ENCODE results near the gene PNMA6F. TPM values are rescaled to one million over a fixed set of nuclear protein-coding genes. Genes with fewer than 3 reads are reported as not detected.
"Not testable (repeated sequence)": the region's sequence is repeated elsewhere in the genome, so short reads cannot be mapped to it uniquely, and the experiment has no call there.

PNMA6F gene
- total and polyA plus RNA-seq, 8 donors = not detected

GRCh38 chrX:153302796-153303195, 18.8 kb downstream of the PNMA6F start:
- TF ChIP-seq POLR2A (IDR thresholded peaks at IDR 0.05) (no peak), POLR2AphosphoS5 (IDR thresholded peaks at IDR 0.05) (no peak), CTCF (IDR thresholded peaks at IDR 0.05) (no peak), EP300 (IDR thresholded peaks at IDR 0.05) (no peak)
- no peak for DNase-seq
- Histone ChIP-seq H3K36me3 (no peaks in the 10 kb centered on the region), H3K4me1 (no peaks in the 10 kb centered on the region), H3K9me3 (no peaks in the 10 kb centered on the region), H3K4me3 (no peak overlapping the region), H3K27me3 (peaks cover 0 to 6% (median 0%) of the 10 kb centered on the region in 3 donors), H3K27ac (no peak overlapping the region)
- intact Hi-C loops (cut with DNase I; ENCODE audit: low total_unique reads) = no loop called here
- 59 to 83% (median 72%) methylated on average over 2 to 4 of the region's 4 CpGs for WGBS, 5 donors

GRCh38 chrX:153301746-153302145, 19.8 kb downstream of the PNMA6F start:
- 69 to 76% (median 73%) methylated on average over 3 of the region's 3 CpGs for WGBS, 5 donors
- TF ChIP-seq CTCF (IDR thresholded peaks at IDR 0.05) (no peak), POLR2A (IDR thresholded peaks at IDR 0.05) (no peak), POLR2AphosphoS5 (IDR thresholded peaks at IDR 0.05) (no peak), EP300 (IDR thresholded peaks at IDR 0.05) (no peak)
- no peaks in the 10 kb centered on the region for H3K36me3 ChIP-seq
- no peak overlapping the region for H3K4me3 ChIP-seq
- no peak for DNase-seq
- H3K27ac ChIP-seq = no peak overlapping the region
- peaks cover 0 to 3% (median 0%) of the 10 kb centered on the region in 3 donors for H3K27me3 ChIP-seq
- H3K9me3 ChIP-seq = no peaks in the 10 kb centered on the region
- intact Hi-C loops (cut with DNase I; ENCODE audit: low total_unique reads) = no loop called here
- H3K4me1 ChIP-seq = no peaks in the 10 kb centered on the region

- H3K9me3 ChIP-seq = no peaks in the 10 kb centered on the region
- no peak overlapping the region for H3K4me3 ChIP-seq
- DNase-seq = no peak
- 55 to 74% (median 67%) methylated on average over 5 of the region's 5 CpGs for WGBS, 5 donors
- no peaks in the 10 kb centered on the region for H3K27me3 ChIP-seq
- H3K36me3 ChIP-seq = no peaks in the 10 kb centered on the region
- no peak overlapping the region for H3K27ac ChIP-seq
- H3K4me1 ChIP-seq = no peaks in the 10 kb centered on the region
- intact Hi-C loops (cut with DNase I; ENCODE audit: low total_unique reads) = no loop called here
- TF ChIP-seq EP300 (IDR thresholded peaks at IDR 0.05) = no peak
- TF ChIP-seq CTCF (IDR thresholded peaks at IDR 0.05) = no peak
- TF ChIP-seq POLR2A (IDR thresholded peaks at IDR 0.05) = no peak
- no peak for TF ChIP-seq POLR2AphosphoS5 (IDR thresholded peaks at IDR 0.05)
Measured at GRCh38 chrX:153299855-153300254, 21.7 kb downstream of the PNMA6F start.

- 21 to 72% (median 50%) methylated on average over 1 of the region's 1 CpG for WGBS, 5 donors
- H3K4me3 ChIP-seq = no peak overlapping the region
- no peak overlapping the region for H3K27ac ChIP-seq
- TF ChIP-seq EP300 (IDR thresholded peaks at IDR 0.05) (no peak), CTCF (IDR thresholded peaks at IDR 0.05) (no peak), POLR2A (IDR thresholded peaks at IDR 0.05) (no peak), POLR2AphosphoS5 (IDR thresholded peaks at IDR 0.05) (no peak)
- H3K4me1 ChIP-seq = no peaks in the 10 kb centered on the region
- DNase-seq = no peak
- intact Hi-C loops (cut with DNase I; ENCODE audit: low total_unique reads) = no loop called here
- peaks cover 0 to 4% (median 0%) of the 10 kb centered on the region in 4 donors for H3K9me3 ChIP-seq
- H3K36me3 ChIP-seq = no peaks in the 10 kb centered on the region
- no peaks in the 10 kb centered on the region for H3K27me3 ChIP-seq
Measured at GRCh38 chrX:153297376-153297775, 24.2 kb downstream of the PNMA6F start.

GRCh38 chrX:153293485-153294071, 28.0 kb downstream of the PNMA6F start:
- WGBS, 5 donors = 0 to 79% (median 72%) methylated on average over 1 to 4 of the region's 8 CpGs
- intact Hi-C loops (cut with DNase I; ENCODE audit: low total_unique reads); H3K27me3 ChIP-seq; H3K36me3 ChIP-seq; DNase-seq; H3K4me1 ChIP-seq; H3K9me3 ChIP-seq; H3K4me3 ChIP-seq; H3K27ac ChIP-seq: not testable (repeated sequence)

GRCh38 chrX:153288807-153289206, 32.8 kb downstream of the PNMA6F start:
- intact Hi-C loops (cut with DNase I; ENCODE audit: low total_unique reads); H3K4me3 ChIP-seq; DNase-seq; H3K4me1 ChIP-seq; H3K27me3 ChIP-seq; H3K9me3 ChIP-seq; H3K36me3 ChIP-seq; H3K27ac ChIP-seq: not testable (repeated sequence)
- no CpG with 5 or more reads among the region's 2 CpGs for WGBS, 5 donors

- H3K36me3 ChIP-seq; H3K27me3 ChIP-seq; H3K27ac ChIP-seq; H3K4me1 ChIP-seq; intact Hi-C loops (cut with DNase I; ENCODE audit: low total_unique reads); DNase-seq; H3K9me3 ChIP-seq; H3K4me3 ChIP-seq: not testable (repeated sequence)
- WGBS, 5 donors = no CpG with 5 or more reads among the region's 8 CpGs
Measured at GRCh38 chrX:153285678-153286077, 35.9 kb downstream of the PNMA6F start.

- H3K9me3 ChIP-seq; H3K27ac ChIP-seq; DNase-seq; H3K4me1 ChIP-seq; intact Hi-C loops (cut with DNase I; ENCODE audit: low total_unique reads); H3K27me3 ChIP-seq; H3K4me3 ChIP-seq; H3K36me3 ChIP-seq: not testable (repeated sequence)
- 82 to 87% methylated on average over 3 to 5 of the region's 8 CpGs; no CpG with 5 or more reads in 3 of the 5 donors for WGBS, 5 donors
Measured at GRCh38 chrX:153283982-153284381, 37.6 kb downstream of the PNMA6F start.

Data from stomach (tissue), 9 donors.